ENCODE results near the gene SNX1. TPM values are rescaled to one million over a fixed set of nuclear protein-coding genes. Genes with fewer than 3 reads are reported as not detected.

SNX1 gene
- total and polyA plus RNA-seq, 2 of the 13 experiments (the other 11 are each of a cell fraction or from before 2014, with no cell fraction given): 29.3 to 60.1 TPM

DNA sequence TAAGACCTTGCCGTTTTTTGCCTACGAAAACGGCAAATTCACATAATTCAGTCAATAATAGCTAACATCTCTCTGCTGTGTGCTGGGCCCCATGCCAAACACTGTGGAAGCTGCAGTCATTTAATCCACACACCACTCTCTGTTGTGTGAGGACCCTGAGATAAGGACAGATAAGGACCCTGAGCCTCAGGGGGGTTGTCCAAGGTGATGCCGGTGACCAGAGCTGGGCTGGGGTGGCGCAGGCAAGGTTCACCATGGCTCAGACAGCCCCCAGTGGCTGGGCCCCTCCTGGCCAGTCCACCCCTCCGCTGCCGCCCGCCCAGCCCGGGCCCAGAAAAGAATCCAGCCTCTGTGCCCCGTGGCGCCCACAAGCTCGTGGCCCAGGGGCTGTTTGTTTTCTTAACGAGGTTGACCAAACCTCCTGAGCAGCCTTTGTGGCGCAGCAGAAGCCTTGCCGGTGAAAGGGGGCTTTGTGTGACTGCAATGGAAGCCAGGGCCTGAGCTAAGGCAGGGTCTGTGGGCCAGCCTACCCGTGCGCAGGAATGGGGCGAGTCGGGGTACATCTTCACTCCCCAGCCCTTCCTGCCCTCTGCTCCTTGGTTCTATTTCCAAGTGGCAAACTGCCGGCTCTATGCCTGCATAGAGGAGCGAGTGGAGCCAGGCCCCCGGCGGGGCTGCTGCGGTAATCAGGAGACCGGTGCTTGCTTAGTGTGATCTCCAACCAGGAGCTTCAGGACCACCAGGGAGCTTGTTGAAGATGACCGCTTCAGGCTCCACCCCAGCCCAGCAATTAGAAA, 51.3 kb downstream of the SNX1 start (continued):
- no peak for TF ChIP-seq ZNF704 (CRISPR knock-in tag; IDR thresholded peaks at IDR 0.05; ENCODE audit: borderline replicate concordance)
- no peak for TF ChIP-seq ZNF790 (CRISPR knock-in tag; IDR thresholded peaks at IDR 0.05; ENCODE audit: borderline replicate concordance)
- no peak for TF ChIP-seq PAWR (CRISPR knock-in tag; IDR thresholded peaks at IDR 0.05; ENCODE audit: borderline replicate concordance)
- TF ChIP-seq TBX3 (IDR thresholded peaks at IDR 0.05; ENCODE audit: borderline replicate concordance): no peak
- TF ChIP-seq GFI1 (CRISPR knock-in tag; IDR thresholded peaks at IDR 0.05; ENCODE audit: borderline replicate concordance): no peak
- TF ChIP-seq ZNF878 (CRISPR knock-in tag; IDR thresholded peaks at IDR 0.05): no peak
- no peak for TF ChIP-seq FLYWCH1 (CRISPR knock-in tag; IDR thresholded peaks at IDR 0.05)
- peak; percentile 27; the same call in 1 of the 2 replicates for TF ChIP-seq CBFB (CRISPR knock-in tag; IDR thresholded peaks at IDR 0.05)
- TF ChIP-seq ZIK1 (CRISPR knock-in tag; IDR thresholded peaks at IDR 0.05; ENCODE audit: borderline replicate concordance, low read depth): no peak
- TF ChIP-seq ZNF337 (CRISPR knock-in tag; IDR thresholded peaks at IDR 0.05; ENCODE audit: borderline replicate concordance, low read depth): no peak
- TF ChIP-seq, protein P1, sequence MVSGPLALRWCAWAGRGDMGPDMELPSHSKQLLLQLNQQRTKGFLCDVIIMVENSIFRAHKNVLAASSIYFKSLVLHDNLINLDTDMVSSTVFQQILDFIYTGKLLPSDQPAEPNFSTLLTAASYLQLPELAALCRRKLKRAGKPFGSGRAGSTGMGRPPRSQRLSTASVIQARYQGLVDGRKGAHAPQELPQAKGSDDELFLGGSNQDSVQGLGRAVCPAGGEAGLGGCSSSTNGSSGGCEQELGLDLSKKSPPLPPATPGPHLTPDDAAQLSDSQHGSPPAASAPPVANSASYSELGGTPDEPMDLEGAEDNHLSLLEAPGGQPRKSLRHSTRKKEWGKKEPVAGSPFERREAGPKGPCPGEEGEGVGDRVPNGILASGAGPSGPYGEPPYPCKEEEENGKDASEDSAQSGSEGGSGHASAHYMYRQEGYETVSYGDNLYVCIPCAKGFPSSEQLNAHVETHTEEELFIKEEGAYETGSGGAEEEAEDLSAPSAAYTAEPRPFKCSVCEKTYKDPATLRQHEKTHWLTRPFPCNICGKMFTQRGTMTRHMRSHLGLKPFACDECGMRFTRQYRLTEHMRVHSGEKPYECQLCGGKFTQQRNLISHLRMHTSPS (CRISPR knock-in tag; IDR thresholded peaks at IDR 0.05; ENCODE audit: low read depth): peak; percentile 81; the same call in 1 of the 2 replicates
- TF ChIP-seq MLLT10 (CRISPR knock-in tag; IDR thresholded peaks at IDR 0.05): no peak
- TF ChIP-seq MATR3 (CRISPR knock-in tag; IDR thresholded peaks at IDR 0.05): no peak
- TF ChIP-seq SMC3 (IDR thresholded peaks at IDR 0.05; ENCODE audit: low read length): no peak
- TF ChIP-seq ZNF331 (CRISPR knock-in tag; IDR thresholded peaks at IDR 0.05): peak; percentile 72; the same call in 1 of the 2 replicates
- peak; percentile 63; the same call in 1 of the 2 replicates for TF ChIP-seq ZBTB7A (CRISPR knock-in tag; IDR thresholded peaks at IDR 0.05)
- TF ChIP-seq, protein P2, sequence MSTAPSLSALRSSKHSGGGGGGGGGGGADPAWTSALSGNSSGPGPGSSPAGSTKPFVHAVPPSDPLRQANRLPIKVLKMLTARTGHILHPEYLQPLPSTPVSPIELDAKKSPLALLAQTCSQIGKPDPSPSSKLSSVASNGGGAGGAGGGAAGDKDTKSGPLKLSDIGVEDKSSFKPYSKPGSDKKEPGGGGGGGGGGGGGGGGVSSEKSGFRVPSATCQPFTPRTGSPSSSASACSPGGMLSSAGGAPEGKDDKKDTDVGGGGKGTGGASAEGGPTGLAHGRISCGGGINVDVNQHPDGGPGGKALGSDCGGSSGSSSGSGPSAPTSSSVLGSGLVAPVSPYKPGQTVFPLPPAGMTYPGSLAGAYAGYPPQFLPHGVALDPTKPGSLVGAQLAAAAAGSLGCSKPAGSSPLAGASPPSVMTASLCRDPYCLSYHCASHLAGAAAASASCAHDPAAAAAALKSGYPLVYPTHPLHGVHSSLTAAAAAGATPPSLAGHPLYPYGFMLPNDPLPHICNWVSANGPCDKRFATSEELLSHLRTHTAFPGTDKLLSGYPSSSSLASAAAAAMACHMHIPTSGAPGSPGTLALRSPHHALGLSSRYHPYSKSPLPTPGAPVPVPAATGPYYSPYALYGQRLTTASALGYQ (CRISPR knock-in tag; IDR thresholded peaks at IDR 0.05): no peak
- peak; percentile 90; the same call in 1 of the 2 replicates for TF ChIP-seq MTA1 (CRISPR knock-in tag; IDR thresholded peaks at IDR 0.05; ENCODE audit: borderline replicate concordance)
- TF ChIP-seq ZSCAN21 (CRISPR knock-in tag; IDR thresholded peaks at IDR 0.05; ENCODE audit: borderline replicate concordance): no peak
- 0 out of 2 replicates have a peak, but pooled peaks have one; percentile 16 for TF ChIP-seq ZNF280B (CRISPR knock-in tag; IDR thresholded peaks at IDR 0.05; ENCODE audit: borderline replicate concordance)
- no peak for TF ChIP-seq MTA3 (CRISPR knock-in tag; IDR thresholded peaks at IDR 0.05)
- peak; percentile 38 for TF ChIP-seq CBX1 (IDR thresholded peaks at IDR 0.05; ENCODE audit: low read depth)
- peak; percentile 89 for TF ChIP-seq AGO2 (optimal IDR thresholded peaks at IDR 0.05; ENCODE audit: low read depth, low read length)

All from HepG2 (cell line).